Measurements from ENCODE around the gene DHTKD1. TPM values are rescaled to one million over a fixed set of nuclear protein-coding genes. Genes with fewer than 3 reads are reported as not detected.
"Not testable (repeated sequence)": the region's sequence is repeated elsewhere in the genome, so short reads cannot be mapped to it uniquely, and the experiment has no call there.

DHTKD1 gene
- total RNA-seq, 2 experiments from 2014 or later = 53.1 to 71.4 TPM

- no peaks in the 10 kb centered on the region for H3K9me2 ChIP-seq (ENCODE audit: insufficient read depth, low read length)
- ChIA-PET POLR2A (interaction anchor here (0.8 kb wide), 1 partner anchor 31 kb away, joined by 3 read pairs; no protein-coding TSS in a partner anchor), CTCF (ENCODE audit: unreplicated experiment) (no interaction called here)
- peaks cover 87% of the 10 kb centered on the region for H3K36me3 ChIP-seq (ENCODE audit: insufficient read depth, low read length)
- no peak for TF ChIP-seq CTCF (conservative IDR thresholded peaks at IDR 0.05; ENCODE audit: low read length)
- TF ChIP-seq EZH2phosphoT487 (IDR thresholded peaks at IDR 0.05; ENCODE audit: borderline replicate concordance, low read depth, low read length) = no peak
- no peak overlapping the region for H3K27ac ChIP-seq (ENCODE audit: low read depth, low read length, poor library complexity, severe bottlenecking)
- H3K4me3 ChIP-seq (ENCODE audit: low read depth, low read length, poor library complexity, severe bottlenecking) = no peak overlapping the region
- H3K4me1 ChIP-seq (ENCODE audit: insufficient read depth, low read length, poor library complexity, severe bottlenecking) = no peaks in the 10 kb centered on the region
- DNase-seq (ENCODE audit: low spot score) = no peak
- no peaks in the 10 kb centered on the region for H3K9me3 ChIP-seq (ENCODE audit: low read length)
- no peak overlapping the region for H2AFZ ChIP-seq (ENCODE audit: low read length)
- intact Hi-C loops (cut with micrococcal nuclease; ENCODE audit: unreplicated experiment) = no loop called here
- BruUV-seq (replicated peaks) = no TSS peak
- no peaks in the 10 kb centered on the region for H3K79me2 ChIP-seq (ENCODE audit: insufficient read depth, low read depth, low read length)
- no peaks in the 10 kb centered on the region for H4K20me1 ChIP-seq (ENCODE audit: insufficient read depth, low read length)
- no peak overlapping the region for H3K4me2 ChIP-seq (ENCODE audit: low read length)
Measured at GRCh38 chr10:12165999-12166775, 97.4 kb downstream of the DHTKD1 start.

GRCh38 chr10:12171512-12171911 lies 102.8 kb downstream of the DHTKD1 start:
- intact Hi-C loops (cut with micrococcal nuclease; ENCODE audit: unreplicated experiment); H4K20me1 ChIP-seq (ENCODE audit: insufficient read depth, low read length); H3K4me1 ChIP-seq (ENCODE audit: insufficient read depth, low read length, poor library complexity, severe bottlenecking); H3K27ac ChIP-seq (ENCODE audit: low read depth, low read length, poor library complexity, severe bottlenecking); H3K4me3 ChIP-seq (ENCODE audit: low read depth, low read length, poor library complexity, severe bottlenecking); H3K79me2 ChIP-seq (ENCODE audit: insufficient read depth, low read depth, low read length); DNase-seq (ENCODE audit: low spot score); H3K9me3 ChIP-seq (ENCODE audit: low read length); BruUV-seq (replicated peaks); H2AFZ ChIP-seq (ENCODE audit: low read length); CTCF ChIA-PET (ENCODE audit: unreplicated experiment); H3K4me2 ChIP-seq (ENCODE audit: low read length); H3K9me2 ChIP-seq (ENCODE audit: insufficient read depth, low read length): not testable (repeated sequence)
- H3K36me3 ChIP-seq (ENCODE audit: insufficient read depth, low read length) = peaks cover 85% of the 10 kb centered on the region
- POLR2A ChIA-PET = interaction anchor here (1.0 to 1.1 kb wide), 2 partner anchors 13 to 21 kb away, joined by 3 to 4 read pairs; no protein-coding TSS in a partner anchor

Small RNAs within 50 kb of the gene (microRNA-seq; reads per million reads assigned to microRNA genes)
- gene MIR548AK (ENCODE audit: borderline replicate concordance) = not detected

Small RNAs within 50 kb of the gene (small RNA-seq; reads per million reads assigned to genes)
- gene MIR548AK (not detected), gene RNU6-88P (not detected)

Other genes starting within 250 kb of the DHTKD1 start
- gene PROSER2, start 245.6 kb upstream of the DHTKD1 start, total RNA-seq (2014; rRNA removed; shearing (Covaris generic)) = not detected in 2 replicates
- gene PROSER2, start 245.6 kb upstream of the DHTKD1 start, total RNA-seq (2022) = not detected in 2 replicates
- gene UPF2, start 26.1 kb upstream of the DHTKD1 start, total RNA-seq (2014; rRNA removed; shearing (Covaris generic)) = 24.8 and 28.0 TPM in 2 replicates
- gene UPF2, start 26.1 kb upstream of the DHTKD1 start, total RNA-seq (2022) = 44.6 and 46.8 TPM in 2 replicates
- gene SEC61A2, start 60.7 kb downstream of the DHTKD1 start, total RNA-seq (2014; rRNA removed; shearing (Covaris generic)) = 4.8 and 5.5 TPM in 2 replicates
- 13.8 and 15.1 TPM in 2 replicates for gene SEC61A2, start 60.7 kb downstream of the DHTKD1 start, total RNA-seq (2022)
- 55.7 and 70.2 TPM in 2 replicates for gene NUDT5, start 126.9 kb downstream of the DHTKD1 start, total RNA-seq (2014; rRNA removed; shearing (Covaris generic))
- 92.1 and 105 TPM in 2 replicates for gene NUDT5, start 126.9 kb downstream of the DHTKD1 start, total RNA-seq (2022)
- gene CDC123, start 127.2 kb downstream of the DHTKD1 start, total RNA-seq (2014; rRNA removed; shearing (Covaris generic)) = 138 and 168 TPM in 2 replicates
- 128 and 135 TPM in 2 replicates for gene CDC123, start 127.2 kb downstream of the DHTKD1 start, total RNA-seq (2022)

Data from OCI-LY7 (cell line).